ENCODE measurements around the gene IWS1.
"Not testable (repeated sequence)": the region's sequence is repeated elsewhere in the genome, so short reads cannot be mapped to it uniquely, and the experiment has no call there.

IWS1 gene

DNA sequence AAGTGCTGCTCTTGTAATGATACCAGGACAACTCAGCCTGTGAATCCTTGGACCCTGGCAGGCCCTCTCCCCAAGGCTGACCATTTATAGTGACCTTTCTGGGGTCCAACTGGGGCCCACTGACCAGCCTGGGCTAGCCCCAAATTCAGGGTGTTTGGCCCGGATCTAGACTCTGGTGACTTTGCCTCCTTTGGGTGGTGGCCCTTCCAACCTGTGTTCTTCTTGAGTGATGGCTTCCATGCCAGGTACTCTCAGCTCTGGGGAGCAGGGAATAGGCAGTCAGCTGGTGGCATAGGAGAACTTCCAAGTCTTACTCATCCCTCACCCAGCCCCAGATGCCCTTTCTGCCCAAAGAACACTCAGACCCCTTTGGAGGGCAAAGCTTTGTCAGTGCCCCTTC, 19.5 kb upstream of the IWS1 start:
- peaks cover 3% of the 10 kb centered on the region for H3K4me1 ChIP-seq (ENCODE audit: control insufficient read depth, low read depth, low read length)
- H3K56ac ChIP-seq (ENCODE audit: low read length), result no peak overlapping the region
- H3K4ac ChIP-seq (ENCODE audit: low read depth, low read length), result no peak overlapping the region
- no peak overlapping the region for H3K9ac ChIP-seq (ENCODE audit: low read length)
- no peak overlapping the region for H2AK5ac ChIP-seq (ENCODE audit: low read length)
- H3K27me3 ChIP-seq (ENCODE audit: insufficient read depth, low read length, poor library complexity), result no peaks in the 10 kb centered on the region
- no peak overlapping the region for H4K5ac ChIP-seq (ENCODE audit: low read length)
- DNase-seq, result no peak
- no peak overlapping the region for H3K4me3 ChIP-seq (ENCODE audit: low read length)
- H2BK15ac ChIP-seq (replicated peaks; ENCODE audit: low read depth), result no peak overlapping the region
- H2BK5ac ChIP-seq (ENCODE audit: low read length), result no peak overlapping the region
- no peaks in the 10 kb centered on the region for H3K79me2 ChIP-seq (ENCODE audit: control insufficient read depth, insufficient read depth, low read length)
- no peaks in the 10 kb centered on the region for H3K79me1 ChIP-seq (ENCODE audit: low read length)
- WGBS (ENCODE audit: extremely low coverage, insufficient coverage, low lambda C conversion rate), result no CpG with 5 or more reads among the region's 1 CpG
- H2BK120ac ChIP-seq (ENCODE audit: low read depth, low read length), result no peak overlapping the region
- H4K8ac ChIP-seq (ENCODE audit: low read depth, low read length), result no peak overlapping the region
- no peak overlapping the region for H3K4me2 ChIP-seq (ENCODE audit: low read length)
- no peak overlapping the region for H3K23ac ChIP-seq (ENCODE audit: low read length)
- no peak overlapping the region for H3K18ac ChIP-seq (ENCODE audit: low read length)
- no peak overlapping the region for H3K27ac ChIP-seq (ENCODE audit: low read depth, low read length)
- H3K36me3 ChIP-seq (ENCODE audit: control insufficient read depth, insufficient read depth, low read length), result no peaks in the 10 kb centered on the region

DNA sequence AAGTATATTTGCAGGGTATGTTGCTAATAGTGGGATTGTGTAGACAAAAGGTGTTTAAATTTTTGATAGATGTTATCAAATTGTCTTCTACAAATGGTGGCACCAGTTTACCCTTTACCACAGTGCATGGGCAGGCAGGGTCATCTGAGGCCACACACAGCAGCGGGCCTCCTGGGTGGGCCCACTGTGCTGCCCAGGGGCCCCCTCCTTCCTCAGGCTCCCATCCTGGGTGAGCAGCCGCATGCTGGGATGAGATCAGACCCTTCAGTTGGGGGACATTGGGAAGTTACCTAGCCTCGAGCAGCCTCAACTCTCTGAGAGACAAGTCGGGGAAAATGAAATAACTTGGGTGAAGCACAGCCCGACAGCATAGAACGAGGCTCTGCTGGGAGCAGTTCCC, 18.9 kb upstream of the IWS1 start:
- H4K5ac ChIP-seq (ENCODE audit: low read length), result no peak overlapping the region
- no peak overlapping the region for H3K4ac ChIP-seq (ENCODE audit: low read depth, low read length)
- no peak overlapping the region for H3K27ac ChIP-seq (ENCODE audit: low read depth, low read length)
- no peaks in the 10 kb centered on the region for H3K27me3 ChIP-seq (ENCODE audit: insufficient read depth, low read length, poor library complexity)
- H2BK120ac ChIP-seq (ENCODE audit: low read depth, low read length), result no peak overlapping the region
- no peak overlapping the region for H3K4me3 ChIP-seq (ENCODE audit: low read length)
- no peak for DNase-seq
- no peak overlapping the region for H3K9ac ChIP-seq (ENCODE audit: low read length)
- no peak overlapping the region for H2BK15ac ChIP-seq (replicated peaks; ENCODE audit: low read depth)
- no CpG with 5 or more reads among the region's 6 CpGs for WGBS (ENCODE audit: extremely low coverage, insufficient coverage, low lambda C conversion rate)
- H3K36me3 ChIP-seq (ENCODE audit: control insufficient read depth, insufficient read depth, low read length), result no peaks in the 10 kb centered on the region
- no peaks in the 10 kb centered on the region for H3K79me2 ChIP-seq (ENCODE audit: control insufficient read depth, insufficient read depth, low read length)
- H4K8ac ChIP-seq (ENCODE audit: low read depth, low read length), result no peak overlapping the region
- no peak overlapping the region for H3K56ac ChIP-seq (ENCODE audit: low read length)
- no peak overlapping the region for H2AK5ac ChIP-seq (ENCODE audit: low read length)
- H3K23ac ChIP-seq (ENCODE audit: low read length), result no peak overlapping the region
- no peaks in the 10 kb centered on the region for H3K79me1 ChIP-seq (ENCODE audit: low read length)
- H3K4me2 ChIP-seq (ENCODE audit: low read length), result no peak overlapping the region
- no peak overlapping the region for H2BK5ac ChIP-seq (ENCODE audit: low read length)
- H3K4me1 ChIP-seq (ENCODE audit: control insufficient read depth, low read depth, low read length), result peaks cover 3% of the 10 kb centered on the region
- H3K18ac ChIP-seq (ENCODE audit: low read length), result no peak overlapping the region

DNA sequence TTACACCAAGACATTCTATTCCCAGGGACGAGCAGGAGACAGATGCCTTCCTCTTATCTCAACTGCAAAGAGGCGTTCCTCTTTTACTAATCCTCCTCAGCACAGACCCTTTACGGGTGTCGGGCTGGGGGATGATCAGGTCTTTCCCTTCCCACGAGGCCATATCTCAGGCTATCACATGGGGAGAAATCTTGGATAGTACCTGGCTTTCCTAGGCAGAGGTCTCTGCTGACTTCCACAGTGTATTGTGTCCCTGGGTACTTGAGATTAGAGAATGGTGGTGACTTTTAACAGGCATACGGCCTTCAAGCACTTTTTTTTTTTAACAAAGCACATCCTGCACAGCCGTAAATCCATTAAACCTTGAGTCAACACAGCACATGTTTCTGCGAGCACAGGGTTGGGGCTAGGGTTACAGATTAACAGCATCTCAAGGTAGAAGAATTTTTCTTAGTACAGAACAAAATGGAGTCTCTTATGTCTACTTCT, 16.8 kb upstream of the IWS1 start:
- not testable (repeated sequence) for H3K18ac ChIP-seq (ENCODE audit: low read length); H3K27me3 ChIP-seq (ENCODE audit: insufficient read depth, low read length, poor library complexity); H3K9ac ChIP-seq (ENCODE audit: low read length); H2BK120ac ChIP-seq (ENCODE audit: low read depth, low read length); H3K4ac ChIP-seq (ENCODE audit: low read depth, low read length); H2BK5ac ChIP-seq (ENCODE audit: low read length); H2BK15ac ChIP-seq (replicated peaks; ENCODE audit: low read depth); H3K4me1 ChIP-seq (ENCODE audit: control insufficient read depth, low read depth, low read length); H3K79me2 ChIP-seq (ENCODE audit: control insufficient read depth, insufficient read depth, low read length); H4K5ac ChIP-seq (ENCODE audit: low read length); H3K23ac ChIP-seq (ENCODE audit: low read length); H3K4me2 ChIP-seq (ENCODE audit: low read length); H3K79me1 ChIP-seq (ENCODE audit: low read length); H3K4me3 ChIP-seq (ENCODE audit: low read length); H4K8ac ChIP-seq (ENCODE audit: low read depth, low read length); H3K36me3 ChIP-seq (ENCODE audit: control insufficient read depth, insufficient read depth, low read length); H2AK5ac ChIP-seq (ENCODE audit: low read length); H3K27ac ChIP-seq (ENCODE audit: low read depth, low read length)
- DNase-seq, result peak; percentile 93
- peak overlapping the region; percentile 5 for H3K56ac ChIP-seq (ENCODE audit: low read length)
- WGBS (ENCODE audit: extremely low coverage, insufficient coverage, low lambda C conversion rate), result no CpG with 5 or more reads among the region's 8 CpGs

DNA sequence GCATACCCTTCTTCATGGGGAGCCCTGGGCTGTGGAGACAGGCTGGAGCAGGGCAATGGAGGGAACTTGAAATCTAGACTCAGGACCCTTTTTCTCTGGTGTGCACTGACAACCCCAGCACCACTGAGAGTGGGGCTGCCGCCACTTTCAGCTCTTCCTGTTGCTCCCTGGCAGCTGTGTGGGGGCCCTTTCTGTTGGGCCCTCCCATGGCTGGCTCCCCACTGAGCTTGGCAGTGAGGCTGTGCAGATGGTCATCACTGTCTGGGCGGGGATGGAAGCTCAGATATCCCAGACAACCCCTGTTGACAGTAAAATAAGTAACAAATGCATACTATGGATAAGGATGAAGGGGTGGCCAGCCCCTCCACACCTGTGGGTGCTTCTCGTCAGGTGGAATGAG, 15.9 kb upstream of the IWS1 start:
- Histone ChIP-seq H2BK5ac (ENCODE audit: low read length) (peak overlapping the region; percentile 50), H3K36me3 (ENCODE audit: control insufficient read depth, insufficient read depth, low read length) (no peaks in the 10 kb centered on the region), H3K79me1 (ENCODE audit: low read length) (no peaks in the 10 kb centered on the region), H3K79me2 (ENCODE audit: control insufficient read depth, insufficient read depth, low read length) (no peaks in the 10 kb centered on the region), H3K4me3 (ENCODE audit: low read length) (no peak overlapping the region), H2BK120ac (ENCODE audit: low read depth, low read length) (no peak overlapping the region), H3K4ac (ENCODE audit: low read depth, low read length) (no peak overlapping the region), H3K9ac (ENCODE audit: low read length) (no peak overlapping the region), H3K27ac (ENCODE audit: low read depth, low read length) (no peak overlapping the region), H3K23ac (ENCODE audit: low read length) (no peak overlapping the region), H4K5ac (ENCODE audit: low read length) (no peak overlapping the region), H2BK15ac (replicated peaks; ENCODE audit: low read depth) (no peak overlapping the region), H2AK5ac (ENCODE audit: low read length) (peak overlapping the region; percentile 94), H3K27me3 (ENCODE audit: insufficient read depth, low read length, poor library complexity) (no peaks in the 10 kb centered on the region), H3K56ac (ENCODE audit: low read length) (peak overlapping the region; percentile 37), H3K4me1 (ENCODE audit: control insufficient read depth, low read depth, low read length) (peaks cover 3% of the 10 kb centered on the region), H4K8ac (ENCODE audit: low read depth, low read length) (no peak overlapping the region), H3K4me2 (ENCODE audit: low read length) (no peak overlapping the region), H3K18ac (ENCODE audit: low read length) (peak overlapping the region; percentile 13)
- peak; percentile 17 for DNase-seq
- no CpG with 5 or more reads among the region's 3 CpGs for WGBS (ENCODE audit: extremely low coverage, insufficient coverage, low lambda C conversion rate)

DNA sequence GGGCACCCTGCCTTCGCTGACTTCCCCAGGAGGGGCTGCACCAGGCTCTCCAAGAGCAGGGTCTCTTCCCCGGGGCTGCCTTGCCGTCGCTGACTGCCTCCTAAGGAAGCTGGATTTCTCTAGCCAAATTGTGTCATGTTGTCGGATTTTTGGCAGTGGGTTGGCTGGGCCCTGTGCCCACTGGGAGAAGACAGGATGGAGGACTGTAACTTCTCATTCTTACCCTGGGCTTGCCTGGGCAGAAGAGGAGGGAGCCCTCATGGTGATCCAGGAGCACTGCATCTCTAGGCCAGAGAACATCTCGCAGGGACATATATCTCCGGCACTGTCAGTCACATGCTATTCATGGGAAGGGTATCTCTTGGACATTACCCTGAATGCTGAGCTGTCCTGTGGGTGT, 15.5 kb upstream of the IWS1 start:
- H3K27ac ChIP-seq (ENCODE audit: low read depth, low read length), result no peak overlapping the region
- no peak overlapping the region for H3K4ac ChIP-seq (ENCODE audit: low read depth, low read length)
- no peak overlapping the region for H2BK120ac ChIP-seq (ENCODE audit: low read depth, low read length)
- H3K23ac ChIP-seq (ENCODE audit: low read length), result no peak overlapping the region
- H3K9ac ChIP-seq (ENCODE audit: low read length), result no peak overlapping the region
- H3K18ac ChIP-seq (ENCODE audit: low read length), result peak overlapping the region; percentile 13
- H3K27me3 ChIP-seq (ENCODE audit: insufficient read depth, low read length, poor library complexity), result no peaks in the 10 kb centered on the region
- H3K36me3 ChIP-seq (ENCODE audit: control insufficient read depth, insufficient read depth, low read length), result no peaks in the 10 kb centered on the region
- no peak for DNase-seq
- no peak overlapping the region for H3K4me3 ChIP-seq (ENCODE audit: low read length)
- H4K8ac ChIP-seq (ENCODE audit: low read depth, low read length), result no peak overlapping the region
- peaks cover 3% of the 10 kb centered on the region for H3K4me1 ChIP-seq (ENCODE audit: control insufficient read depth, low read depth, low read length)
- H2BK5ac ChIP-seq (ENCODE audit: low read length), result peak overlapping the region; percentile 50
- peak overlapping the region; percentile 94 for H2AK5ac ChIP-seq (ENCODE audit: low read length)
- H3K4me2 ChIP-seq (ENCODE audit: low read length), result no peak overlapping the region
- H3K56ac ChIP-seq (ENCODE audit: low read length), result peak overlapping the region; percentile 37
- no peak overlapping the region for H4K5ac ChIP-seq (ENCODE audit: low read length)
- H2BK15ac ChIP-seq (replicated peaks; ENCODE audit: low read depth), result no peak overlapping the region
- H3K79me2 ChIP-seq (ENCODE audit: control insufficient read depth, insufficient read depth, low read length), result no peaks in the 10 kb centered on the region
- no CpG with 5 or more reads among the region's 7 CpGs for WGBS (ENCODE audit: extremely low coverage, insufficient coverage, low lambda C conversion rate)
- H3K79me1 ChIP-seq (ENCODE audit: low read length), result no peaks in the 10 kb centered on the region

DNA sequence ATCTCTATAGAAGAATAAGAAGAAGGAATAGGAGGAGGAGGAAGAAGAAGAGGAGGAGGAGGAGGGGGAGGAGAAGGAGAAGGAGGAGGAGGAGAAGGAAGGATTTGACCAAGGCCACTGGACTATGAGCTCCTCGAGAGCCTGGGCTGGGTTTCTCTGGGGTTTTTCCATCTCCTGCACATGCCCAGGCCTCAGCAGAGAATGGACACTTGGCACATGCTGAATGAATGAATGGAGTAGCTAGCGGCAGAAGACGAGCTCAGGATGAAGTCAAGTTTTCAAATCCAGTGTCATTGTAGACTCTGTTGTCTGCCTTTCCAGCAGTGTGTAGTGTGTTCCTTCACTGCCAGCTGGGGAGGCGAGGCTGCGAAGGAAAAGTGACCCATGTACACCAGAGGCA, 11.4 kb upstream of the IWS1 start:
- WGBS (ENCODE audit: extremely low coverage, insufficient coverage, low lambda C conversion rate), result no CpG with 5 or more reads among the region's 5 CpGs

More for the DNA sequence above, 11.4 kb upstream of the IWS1 start:
- DNase-seq, result no peak
- H3K79me2 ChIP-seq (ENCODE audit: control insufficient read depth, insufficient read depth, low read length), result no peaks in the 10 kb centered on the region
- H2BK5ac ChIP-seq (ENCODE audit: low read length), result no peak overlapping the region
- no peak overlapping the region for H2BK120ac ChIP-seq (ENCODE audit: low read depth, low read length)
- no peak overlapping the region for H3K9ac ChIP-seq (ENCODE audit: low read length)
- no peaks in the 10 kb centered on the region for H3K27me3 ChIP-seq (ENCODE audit: insufficient read depth, low read length, poor library complexity)
- no peak overlapping the region for H3K4ac ChIP-seq (ENCODE audit: low read depth, low read length)
- no peaks in the 10 kb centered on the region for H3K36me3 ChIP-seq (ENCODE audit: control insufficient read depth, insufficient read depth, low read length)
- H3K4me1 ChIP-seq (ENCODE audit: control insufficient read depth, low read depth, low read length), result peaks cover 3% of the 10 kb centered on the region
- no peak overlapping the region for H4K5ac ChIP-seq (ENCODE audit: low read length)
- no peak overlapping the region for H3K4me2 ChIP-seq (ENCODE audit: low read length)
- H2AK5ac ChIP-seq (ENCODE audit: low read length), result no peak overlapping the region
- no peak overlapping the region for H4K8ac ChIP-seq (ENCODE audit: low read depth, low read length)
- no peak overlapping the region for H3K56ac ChIP-seq (ENCODE audit: low read length)
- H3K79me1 ChIP-seq (ENCODE audit: low read length), result no peaks in the 10 kb centered on the region
- H3K4me3 ChIP-seq (ENCODE audit: low read length), result no peak overlapping the region
- H3K27ac ChIP-seq (ENCODE audit: low read depth, low read length), result no peak overlapping the region
- H3K23ac ChIP-seq (ENCODE audit: low read length), result no peak overlapping the region
- H3K18ac ChIP-seq (ENCODE audit: low read length), result no peak overlapping the region
- H2BK15ac ChIP-seq (replicated peaks; ENCODE audit: low read depth), result no peak overlapping the region

All from mesendoderm (in vitro differentiated cells).